ENCODE results near the gene C1QTNF8. TPM values are rescaled to one million over a fixed set of nuclear protein-coding genes. Genes with fewer than 3 reads are reported as not detected.

Gene C1QTNF8
- total RNA-seq, 2 experiments from 2014 or later: not detected

DNA sequence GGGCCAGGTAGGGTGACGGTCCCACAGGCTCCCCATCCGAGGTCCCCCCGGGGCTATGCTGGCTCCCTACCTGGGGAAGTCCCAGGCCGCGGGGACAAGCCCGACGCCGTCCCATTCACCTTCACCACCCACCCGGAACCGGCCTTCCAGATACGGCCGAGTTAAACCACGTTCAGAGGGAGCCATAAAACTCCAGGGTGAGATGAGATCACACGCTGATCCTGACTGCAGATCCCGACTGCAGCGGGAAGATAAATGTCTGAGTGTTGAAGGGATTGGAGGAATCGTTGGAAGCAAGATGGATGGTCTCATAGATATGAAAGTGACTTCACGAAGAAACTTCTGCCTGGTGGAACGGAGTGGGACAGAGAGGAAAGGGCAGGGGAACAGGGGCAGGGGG is 13.6 kb upstream of the C1QTNF8 start:
- no peak for TF ChIP-seq EZH2phosphoT487 (IDR thresholded peaks at IDR 0.05; ENCODE audit: borderline replicate concordance, low read depth, low read length)
- TF ChIP-seq, protein P1, sequence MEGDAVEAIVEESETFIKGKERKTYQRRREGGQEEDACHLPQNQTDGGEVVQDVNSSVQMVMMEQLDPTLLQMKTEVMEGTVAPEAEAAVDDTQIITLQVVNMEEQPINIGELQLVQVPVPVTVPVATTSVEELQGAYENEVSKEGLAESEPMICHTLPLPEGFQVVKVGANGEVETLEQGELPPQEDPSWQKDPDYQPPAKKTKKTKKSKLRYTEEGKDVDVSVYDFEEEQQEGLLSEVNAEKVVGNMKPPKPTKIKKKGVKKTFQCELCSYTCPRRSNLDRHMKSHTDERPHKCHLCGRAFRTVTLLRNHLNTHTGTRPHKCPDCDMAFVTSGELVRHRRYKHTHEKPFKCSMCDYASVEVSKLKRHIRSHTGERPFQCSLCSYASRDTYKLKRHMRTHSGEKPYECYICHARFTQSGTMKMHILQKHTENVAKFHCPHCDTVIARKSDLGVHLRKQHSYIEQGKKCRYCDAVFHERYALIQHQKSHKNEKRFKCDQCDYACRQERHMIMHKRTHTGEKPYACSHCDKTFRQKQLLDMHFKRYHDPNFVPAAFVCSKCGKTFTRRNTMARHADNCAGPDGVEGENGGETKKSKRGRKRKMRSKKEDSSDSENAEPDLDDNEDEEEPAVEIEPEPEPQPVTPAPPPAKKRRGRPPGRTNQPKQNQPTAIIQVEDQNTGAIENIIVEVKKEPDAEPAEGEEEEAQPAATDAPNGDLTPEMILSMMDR (conservative IDR thresholded peaks at IDR 0.05; ENCODE audit: low read length): no peak
- Histone ChIP-seq H4K20me1 (ENCODE audit: insufficient read depth, low read length) (no peaks in the 10 kb centered on the region), H3K4me3 (ENCODE audit: low read depth, low read length, poor library complexity, severe bottlenecking) (no peak overlapping the region), H3K9me3 (ENCODE audit: low read length) (no peaks in the 10 kb centered on the region), H3K36me3 (ENCODE audit: insufficient read depth, low read length) (no peaks in the 10 kb centered on the region), H3K9me2 (ENCODE audit: insufficient read depth, low read length) (no peaks in the 10 kb centered on the region), H3K4me2 (ENCODE audit: low read length) (no peak overlapping the region), H3K4me1 (ENCODE audit: insufficient read depth, low read length, poor library complexity, severe bottlenecking) (no peaks in the 10 kb centered on the region), H2AFZ (ENCODE audit: low read length) (no peak overlapping the region), H3K79me2 (ENCODE audit: insufficient read depth, low read depth, low read length) (no peaks in the 10 kb centered on the region), H3K27ac (ENCODE audit: low read depth, low read length, poor library complexity, severe bottlenecking) (no peak overlapping the region)
- BruUV-seq (replicated peaks): no TSS peak
- intact Hi-C loops (cut with micrococcal nuclease; ENCODE audit: unreplicated experiment): no loop called here
- ChIA-PET CTCF (ENCODE audit: unreplicated experiment) (no interaction called here), POLR2A (no interaction called here)
- DNase-seq (ENCODE audit: low spot score): no peak

DNA sequence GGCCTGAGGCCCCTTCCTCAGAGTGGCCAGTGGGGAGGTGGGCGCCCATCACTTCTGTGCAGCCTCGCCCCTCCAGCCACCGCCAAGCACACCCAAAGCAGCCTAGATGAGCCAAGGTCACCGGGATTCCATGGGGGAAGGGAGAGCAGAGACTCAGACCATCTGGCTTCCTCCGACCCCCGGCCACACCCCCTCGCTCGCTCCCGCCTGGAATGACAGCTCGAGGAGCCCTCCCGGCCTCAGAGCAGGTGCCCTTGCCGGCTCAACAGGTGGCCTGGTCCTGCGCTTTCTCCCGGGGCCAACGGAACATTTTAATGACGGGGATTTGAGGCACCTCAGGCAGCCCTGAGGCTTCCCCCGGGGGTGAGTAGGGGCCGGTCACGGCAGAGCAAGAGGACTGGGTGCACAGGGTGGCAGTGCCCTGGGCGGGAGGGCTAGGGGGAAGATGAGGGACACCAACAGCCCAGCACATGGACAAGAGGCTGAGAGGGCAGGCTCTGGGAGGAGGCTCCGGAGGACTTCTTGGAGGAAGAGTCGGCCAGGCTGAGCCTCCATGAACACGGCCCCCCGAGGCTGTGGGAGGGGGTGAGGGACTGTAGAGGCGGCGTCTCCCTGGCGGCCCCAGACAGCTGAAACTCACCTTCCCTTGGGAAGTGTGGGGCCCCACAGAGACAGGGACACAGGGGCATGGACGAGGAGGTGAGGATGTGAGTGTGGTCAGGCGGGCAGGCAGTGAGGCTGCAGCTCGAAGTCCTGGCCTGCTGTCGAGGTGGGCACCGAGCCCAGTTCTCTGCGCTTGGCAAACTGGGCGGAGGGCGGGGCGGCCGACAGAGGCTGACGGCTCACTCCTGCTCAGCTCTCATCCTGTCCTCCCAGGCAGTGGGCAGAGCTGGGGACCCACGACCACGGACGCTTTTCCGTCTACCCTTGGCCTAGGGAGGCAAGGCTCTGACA is 12.5 kb upstream of the C1QTNF8 start:
- no peaks in the 10 kb centered on the region for H3K9me2 ChIP-seq (ENCODE audit: insufficient read depth, low read length)
- H3K36me3 ChIP-seq (ENCODE audit: insufficient read depth, low read length): no peaks in the 10 kb centered on the region
- H3K79me2 ChIP-seq (ENCODE audit: insufficient read depth, low read depth, low read length): no peaks in the 10 kb centered on the region
- no peak overlapping the region for H2AFZ ChIP-seq (ENCODE audit: low read length)
- no TSS peak for BruUV-seq (replicated peaks)
- no peak for DNase-seq (ENCODE audit: low spot score)
- intact Hi-C loops (cut with micrococcal nuclease; ENCODE audit: unreplicated experiment): no loop called here
- no peak overlapping the region for H3K27ac ChIP-seq (ENCODE audit: low read depth, low read length, poor library complexity, severe bottlenecking)
- H3K4me2 ChIP-seq (ENCODE audit: low read length): no peak overlapping the region
- H3K4me1 ChIP-seq (ENCODE audit: insufficient read depth, low read length, poor library complexity, severe bottlenecking): no peaks in the 10 kb centered on the region
- H3K4me3 ChIP-seq (ENCODE audit: low read depth, low read length, poor library complexity, severe bottlenecking): no peak overlapping the region
- TF ChIP-seq, protein P1 (conservative IDR thresholded peaks at IDR 0.05; ENCODE audit: low read length): no peak
- TF ChIP-seq EZH2phosphoT487 (IDR thresholded peaks at IDR 0.05; ENCODE audit: borderline replicate concordance, low read depth, low read length): no peak
- no peaks in the 10 kb centered on the region for H3K9me3 ChIP-seq (ENCODE audit: low read length)
- CTCF ChIA-PET (ENCODE audit: unreplicated experiment): no interaction called here
- POLR2A ChIA-PET: no interaction called here
- no peaks in the 10 kb centered on the region for H4K20me1 ChIP-seq (ENCODE audit: insufficient read depth, low read length)

DNA sequence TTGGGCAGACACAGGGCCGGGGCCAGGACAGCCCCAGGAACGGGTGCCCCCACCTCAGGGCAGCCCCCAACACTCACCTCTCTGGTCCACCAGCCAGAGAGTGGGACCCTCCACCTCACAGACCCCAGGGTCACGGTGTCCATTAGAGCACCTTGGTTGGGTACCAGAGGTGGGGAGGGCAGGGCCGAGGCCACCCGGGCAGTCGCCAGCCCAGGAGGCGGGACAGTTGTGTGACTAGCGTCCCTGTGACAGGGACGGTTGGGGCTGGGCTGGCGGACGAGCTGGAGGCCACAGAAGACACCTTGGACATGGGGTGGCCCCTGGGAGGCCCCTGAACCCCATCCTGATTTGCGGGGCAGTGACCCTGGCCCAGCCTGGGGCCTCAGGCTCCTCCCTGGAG is 11.7 kb upstream of the C1QTNF8 start:
- no peaks in the 10 kb centered on the region for H3K36me3 ChIP-seq (ENCODE audit: insufficient read depth, low read length)
- no peak overlapping the region for H2AFZ ChIP-seq (ENCODE audit: low read length)
- no peaks in the 10 kb centered on the region for H3K9me3 ChIP-seq (ENCODE audit: low read length)
- BruUV-seq (replicated peaks): no TSS peak
- H3K27ac ChIP-seq (ENCODE audit: low read depth, low read length, poor library complexity, severe bottlenecking): no peak overlapping the region
- H3K4me3 ChIP-seq (ENCODE audit: low read depth, low read length, poor library complexity, severe bottlenecking): no peak overlapping the region
- DNase-seq (ENCODE audit: low spot score): no peak
- intact Hi-C loops (cut with micrococcal nuclease; ENCODE audit: unreplicated experiment): no loop called here
- CTCF ChIA-PET (ENCODE audit: unreplicated experiment): no interaction called here
- H3K9me2 ChIP-seq (ENCODE audit: insufficient read depth, low read length): no peaks in the 10 kb centered on the region
- H4K20me1 ChIP-seq (ENCODE audit: insufficient read depth, low read length): no peaks in the 10 kb centered on the region
- H3K79me2 ChIP-seq (ENCODE audit: insufficient read depth, low read depth, low read length): no peaks in the 10 kb centered on the region
- POLR2A ChIA-PET: no interaction called here
- TF ChIP-seq, protein P1 (conservative IDR thresholded peaks at IDR 0.05; ENCODE audit: low read length): no peak
- TF ChIP-seq EZH2phosphoT487 (IDR thresholded peaks at IDR 0.05; ENCODE audit: borderline replicate concordance, low read depth, low read length): no peak
- H3K4me2 ChIP-seq (ENCODE audit: low read length): no peak overlapping the region
- H3K4me1 ChIP-seq (ENCODE audit: insufficient read depth, low read length, poor library complexity, severe bottlenecking): no peaks in the 10 kb centered on the region
